ENCODE measurements around the gene ALDH3B2.

The ALDH3B2 gene

GRCh38 chr11:67700548-67701262, 26.3 kb upstream of the ALDH3B2 start:
- Histone ChIP-seq H3K4me1 (ENCODE audit: control insufficient read depth in 1 of 2, insufficient read depth in 2 of 2, low read length in 2 of 2) (no peaks in the 10 kb centered on the region), H3K27ac (ENCODE audit: low read depth, low read length) (no peak overlapping the region), H3K9me3 (ENCODE audit: control insufficient read depth in 1 of 2, low read length in 2 of 2) (peaks cover 0 to 4% of the 10 kb centered on the region in 2 donors), H3K27me3 (ENCODE audit: control insufficient read depth in 1 of 2, insufficient read depth in 2 of 2, low read length in 2 of 2) (no peaks in the 10 kb centered on the region), H3K36me3 (ENCODE audit: control insufficient read depth in 1 of 2, insufficient read depth in 2 of 2, low read length in 2 of 2) (no peaks in the 10 kb centered on the region), H3K4me3 (ENCODE audit: low read depth in 1 of 2, low read length in 2 of 2) (no peak overlapping the region), H3K9ac (ENCODE audit: low read depth in 1 of 2, low read length in 2 of 2) (no peak overlapping the region)

- Histone ChIP-seq H3K4me1 (ENCODE audit: control insufficient read depth in 1 of 2, insufficient read depth in 2 of 2, low read length in 2 of 2) (no peaks in the 10 kb centered on the region), H3K4me3 (ENCODE audit: low read depth in 1 of 2, low read length in 2 of 2) (no peak overlapping the region), H3K27me3 (ENCODE audit: control insufficient read depth in 1 of 2, insufficient read depth in 2 of 2, low read length in 2 of 2) (no peaks in the 10 kb centered on the region), H3K9ac (ENCODE audit: low read depth in 1 of 2, low read length in 2 of 2) (no peak overlapping the region), H3K36me3 (ENCODE audit: control insufficient read depth in 1 of 2, insufficient read depth in 2 of 2, low read length in 2 of 2) (no peaks in the 10 kb centered on the region), H3K27ac (ENCODE audit: low read depth, low read length) (no peak overlapping the region), H3K9me3 (ENCODE audit: control insufficient read depth in 1 of 2, low read length in 2 of 2) (peaks cover 0 to 4% of the 10 kb centered on the region in 2 donors)
Observed at GRCh38 chr11:67700141-67700540, 25.7 kb upstream of the ALDH3B2 start.

- Histone ChIP-seq H3K4me1 (ENCODE audit: control insufficient read depth in 1 of 2, insufficient read depth in 2 of 2, low read length in 2 of 2) (no peaks in the 10 kb centered on the region), H3K9ac (ENCODE audit: low read depth in 1 of 2, low read length in 2 of 2) (no peak overlapping the region), H3K27ac (ENCODE audit: low read depth, low read length) (no peak overlapping the region), H3K27me3 (ENCODE audit: control insufficient read depth in 1 of 2, insufficient read depth in 2 of 2, low read length in 2 of 2) (no peaks in the 10 kb centered on the region), H3K9me3 (ENCODE audit: control insufficient read depth in 1 of 2, low read length in 2 of 2) (peaks cover 0 to 4% of the 10 kb centered on the region in 2 donors), H3K36me3 (ENCODE audit: control insufficient read depth in 1 of 2, insufficient read depth in 2 of 2, low read length in 2 of 2) (no peaks in the 10 kb centered on the region), H3K4me3 (ENCODE audit: low read depth in 1 of 2, low read length in 2 of 2) (no peak overlapping the region)
Observed at GRCh38 chr11:67699521-67699920, 25.1 kb upstream of the ALDH3B2 start.

- Histone ChIP-seq H3K27ac (ENCODE audit: low read depth, low read length) (no peak overlapping the region), H3K9me3 (ENCODE audit: control insufficient read depth in 1 of 2, low read length in 2 of 2) (peaks cover 0 to 4% of the 10 kb centered on the region in 2 donors), H3K36me3 (ENCODE audit: control insufficient read depth in 1 of 2, insufficient read depth in 2 of 2, low read length in 2 of 2) (no peaks in the 10 kb centered on the region), H3K4me3 (ENCODE audit: low read depth in 1 of 2, low read length in 2 of 2) (no peak overlapping the region), H3K9ac (ENCODE audit: low read depth in 1 of 2, low read length in 2 of 2) (no peak overlapping the region), H3K4me1 (ENCODE audit: control insufficient read depth in 1 of 2, insufficient read depth in 2 of 2, low read length in 2 of 2) (no peaks in the 10 kb centered on the region), H3K27me3 (ENCODE audit: control insufficient read depth in 1 of 2, insufficient read depth in 2 of 2, low read length in 2 of 2) (no peaks in the 10 kb centered on the region)
Observed at GRCh38 chr11:67698247-67698646, 23.8 kb upstream of the ALDH3B2 start.

DNA sequence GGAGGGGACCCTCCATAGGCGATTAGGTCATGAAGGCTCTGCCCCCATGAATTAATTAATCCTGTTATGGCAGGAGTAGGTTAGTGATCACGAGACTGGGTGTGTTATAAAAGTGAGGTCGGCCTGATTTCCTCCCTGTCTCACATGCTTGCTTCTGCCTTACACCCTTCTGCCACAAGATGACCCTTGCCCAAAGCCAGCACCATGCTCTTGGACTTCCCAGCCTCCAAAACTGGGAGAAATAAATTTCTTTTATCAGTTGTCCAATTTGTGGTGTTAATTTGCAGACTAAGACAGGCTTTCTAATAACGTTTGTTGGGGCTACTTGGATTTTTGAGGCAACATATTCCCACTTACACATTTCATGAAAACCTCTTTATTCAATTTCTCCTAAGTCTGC, 23.4 kb upstream of the ALDH3B2 start:
- Histone ChIP-seq H3K4me1 (ENCODE audit: control insufficient read depth in 1 of 2, insufficient read depth in 2 of 2, low read length in 2 of 2) (no peaks in the 10 kb centered on the region), H3K4me3 (ENCODE audit: low read depth in 1 of 2, low read length in 2 of 2) (no peak overlapping the region), H3K27me3 (ENCODE audit: control insufficient read depth in 1 of 2, insufficient read depth in 2 of 2, low read length in 2 of 2) (no peaks in the 10 kb centered on the region), H3K36me3 (ENCODE audit: control insufficient read depth in 1 of 2, insufficient read depth in 2 of 2, low read length in 2 of 2) (no peaks in the 10 kb centered on the region), H3K27ac (ENCODE audit: low read depth, low read length) (no peak overlapping the region), H3K9ac (ENCODE audit: low read depth in 1 of 2, low read length in 2 of 2) (no peak overlapping the region), H3K9me3 (ENCODE audit: control insufficient read depth in 1 of 2, low read length in 2 of 2) (peaks cover 0 to 4% of the 10 kb centered on the region in 2 donors)

GRCh38 chr11:67696998-67697397, 22.6 kb upstream of the ALDH3B2 start:
- no peaks in the 10 kb centered on the region for H3K4me1 ChIP-seq (ENCODE audit: control insufficient read depth in 1 of 2, insufficient read depth in 2 of 2, low read length in 2 of 2)
- H3K9ac ChIP-seq (ENCODE audit: low read depth in 1 of 2, low read length in 2 of 2), result no peak overlapping the region
- no peak overlapping the region for H3K4me3 ChIP-seq (ENCODE audit: low read depth in 1 of 2, low read length in 2 of 2)
- H3K36me3 ChIP-seq (ENCODE audit: control insufficient read depth in 1 of 2, insufficient read depth in 2 of 2, low read length in 2 of 2), result no peaks in the 10 kb centered on the region
- peaks cover 0 to 4% of the 10 kb centered on the region in 2 donors for H3K9me3 ChIP-seq (ENCODE audit: control insufficient read depth in 1 of 2, low read length in 2 of 2)
- H3K27me3 ChIP-seq (ENCODE audit: control insufficient read depth in 1 of 2, insufficient read depth in 2 of 2, low read length in 2 of 2), result no peaks in the 10 kb centered on the region
- no peak overlapping the region for H3K27ac ChIP-seq (ENCODE audit: low read depth, low read length)

DNA sequence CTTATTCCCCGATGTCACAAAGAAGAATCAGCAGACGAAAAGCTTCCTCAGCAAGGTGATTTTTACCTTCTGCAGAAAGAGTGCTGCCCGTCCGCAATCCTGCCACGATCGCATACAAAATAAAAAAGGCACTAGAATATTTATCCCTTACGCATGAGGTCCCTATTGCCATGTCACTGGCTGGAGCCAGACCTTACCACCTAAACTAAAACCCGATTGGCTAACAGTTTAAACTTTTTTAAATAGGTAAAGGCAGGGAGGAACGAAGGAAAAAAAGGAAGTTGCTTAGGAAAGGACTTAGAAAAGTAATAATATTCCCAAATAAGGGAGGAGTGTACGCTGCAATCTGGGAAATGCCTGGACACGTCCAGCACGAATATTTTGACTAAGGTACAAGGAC, 21.2 kb upstream of the ALDH3B2 start:
- Histone ChIP-seq H3K36me3 (ENCODE audit: control insufficient read depth in 1 of 2, insufficient read depth in 2 of 2, low read length in 2 of 2) (no peaks in the 10 kb centered on the region), H3K27me3 (ENCODE audit: control insufficient read depth in 1 of 2, insufficient read depth in 2 of 2, low read length in 2 of 2) (no peaks in the 10 kb centered on the region), H3K9ac (ENCODE audit: low read depth in 1 of 2, low read length in 2 of 2) (no peak overlapping the region), H3K9me3 (ENCODE audit: control insufficient read depth in 1 of 2, low read length in 2 of 2) (peaks cover 0 to 4% of the 10 kb centered on the region in 2 donors), H3K4me3 (ENCODE audit: low read depth in 1 of 2, low read length in 2 of 2) (no peak overlapping the region), H3K27ac (ENCODE audit: low read depth, low read length) (no peak overlapping the region), H3K4me1 (ENCODE audit: control insufficient read depth in 1 of 2, insufficient read depth in 2 of 2, low read length in 2 of 2) (no peaks in the 10 kb centered on the region)

DNA sequence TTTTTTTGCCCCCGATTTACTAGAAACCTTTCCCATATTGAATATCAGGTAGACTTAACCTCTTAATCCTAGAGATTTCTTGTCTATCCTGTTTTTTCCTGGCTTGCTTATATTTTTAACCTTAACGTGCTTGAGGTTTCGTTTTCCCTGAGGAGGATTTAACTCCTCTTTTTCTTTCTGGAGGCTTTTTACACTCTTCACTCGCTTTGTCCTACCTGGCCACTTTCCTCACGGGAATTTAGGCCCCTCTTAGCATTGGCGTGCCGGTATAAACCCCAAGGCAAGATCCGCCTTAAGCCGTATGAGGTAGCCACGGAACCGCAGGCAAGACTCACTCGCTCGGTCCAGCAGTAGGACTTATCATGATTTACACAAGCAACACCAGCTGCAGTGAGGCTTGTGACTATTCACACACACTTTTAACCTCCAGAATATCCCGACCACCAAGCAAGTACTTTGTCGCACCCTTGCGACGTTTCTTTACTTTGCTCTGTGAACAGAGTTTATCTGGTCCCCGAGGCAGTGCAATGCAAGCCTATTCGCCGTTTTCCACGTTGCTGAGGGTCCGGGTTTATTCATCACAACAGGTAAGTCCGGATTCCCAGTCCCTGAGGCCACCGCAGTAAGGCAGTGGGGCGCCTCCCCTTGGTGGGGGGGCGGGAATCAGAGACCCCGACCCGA, 20.6 kb upstream of the ALDH3B2 start:
- Histone ChIP-seq H3K36me3 (ENCODE audit: control insufficient read depth in 1 of 2, insufficient read depth in 2 of 2, low read length in 2 of 2) (no peaks in the 10 kb centered on the region), H3K27me3 (ENCODE audit: control insufficient read depth in 1 of 2, insufficient read depth in 2 of 2, low read length in 2 of 2) (no peaks in the 10 kb centered on the region), H3K9ac (ENCODE audit: low read depth in 1 of 2, low read length in 2 of 2) (no peak overlapping the region), H3K4me3 (ENCODE audit: low read depth in 1 of 2, low read length in 2 of 2) (no peak overlapping the region), H3K4me1 (ENCODE audit: control insufficient read depth in 1 of 2, insufficient read depth in 2 of 2, low read length in 2 of 2) (no peaks in the 10 kb centered on the region), H3K27ac (ENCODE audit: low read depth, low read length) (no peak overlapping the region), H3K9me3 (ENCODE audit: control insufficient read depth in 1 of 2, low read length in 2 of 2) (peaks cover 0 to 4% of the 10 kb centered on the region in 2 donors)

DNA sequence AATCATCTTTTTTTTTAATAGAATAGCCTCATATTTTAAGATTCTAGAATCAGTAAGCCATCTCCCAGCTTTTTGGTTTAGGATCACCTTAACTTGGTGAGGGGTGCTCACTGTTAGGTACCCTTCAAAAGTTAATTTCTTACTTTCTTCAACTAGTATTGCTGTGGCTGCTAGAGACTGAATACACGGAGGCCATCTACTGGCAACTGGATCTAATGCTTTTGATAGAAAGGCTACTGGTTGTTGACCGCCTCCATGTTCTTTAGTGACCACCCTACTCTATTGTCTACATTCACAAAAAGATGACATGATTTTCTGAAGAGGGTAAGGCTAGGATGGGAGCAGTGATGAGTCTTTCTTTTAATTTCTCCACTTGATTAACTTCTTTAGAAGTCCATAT, 16.7 kb upstream of the ALDH3B2 start:
- H3K4me3 ChIP-seq (ENCODE audit: low read depth in 1 of 2, low read length in 2 of 2), result no peak overlapping the region
- H3K36me3 ChIP-seq (ENCODE audit: control insufficient read depth in 1 of 2, insufficient read depth in 2 of 2, low read length in 2 of 2), result no peaks in the 10 kb centered on the region
- H3K27me3 ChIP-seq (ENCODE audit: control insufficient read depth in 1 of 2, insufficient read depth in 2 of 2, low read length in 2 of 2), result no peaks in the 10 kb centered on the region
- no peaks in the 10 kb centered on the region for H3K4me1 ChIP-seq (ENCODE audit: control insufficient read depth in 1 of 2, insufficient read depth in 2 of 2, low read length in 2 of 2)
- H3K27ac ChIP-seq (ENCODE audit: low read depth, low read length), result no peak overlapping the region
- no peak overlapping the region for H3K9ac ChIP-seq (ENCODE audit: low read depth in 1 of 2, low read length in 2 of 2)
- H3K9me3 ChIP-seq (ENCODE audit: control insufficient read depth in 1 of 2, low read length in 2 of 2), result no peaks in the 10 kb centered on the region

DNA sequence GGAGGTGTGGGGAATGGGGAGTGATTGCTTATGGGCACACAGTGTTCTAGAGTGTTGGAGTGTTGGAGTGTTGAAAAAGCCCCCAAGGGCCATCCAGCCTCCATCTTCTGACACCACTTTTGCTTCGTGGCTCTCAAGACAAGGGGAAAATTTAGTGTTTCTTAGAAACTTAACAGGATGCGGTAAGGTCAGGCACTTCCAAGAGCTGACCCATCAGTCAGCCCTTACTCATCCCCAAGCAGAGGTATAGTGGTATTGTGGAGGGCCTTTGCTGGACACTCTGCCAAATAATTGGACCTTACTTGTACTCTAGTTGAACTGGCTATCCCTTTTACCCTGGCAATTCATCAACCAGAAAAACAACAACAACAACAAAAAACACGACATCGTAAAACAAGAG, 14.8 kb upstream of the ALDH3B2 start:
- Histone ChIP-seq H3K27ac (ENCODE audit: low read depth, low read length) (no peak overlapping the region), H3K9me3 (ENCODE audit: control insufficient read depth in 1 of 2, low read length in 2 of 2) (no peaks in the 10 kb centered on the region), H3K4me3 (ENCODE audit: low read depth in 1 of 2, low read length in 2 of 2) (no peak overlapping the region), H3K4me1 (ENCODE audit: control insufficient read depth in 1 of 2, insufficient read depth in 2 of 2, low read length in 2 of 2) (no peaks in the 10 kb centered on the region), H3K27me3 (ENCODE audit: control insufficient read depth in 1 of 2, insufficient read depth in 2 of 2, low read length in 2 of 2) (no peaks in the 10 kb centered on the region), H3K9ac (ENCODE audit: low read depth in 1 of 2, low read length in 2 of 2) (no peak overlapping the region), H3K36me3 (ENCODE audit: control insufficient read depth in 1 of 2, insufficient read depth in 2 of 2, low read length in 2 of 2) (no peaks in the 10 kb centered on the region)
